AG04450 (cell line): ENCODE results near the gene RETSAT. TPM values are rescaled to one million over a fixed set of nuclear protein-coding genes. Genes with fewer than 3 reads are reported as not detected.

Source experiments
- CTCF ChIA-PET: fragments of 300-600, 350-600 bp; formaldehyde crosslinking; extraction: SDS; loops from one replicate; lab custom pipeline; 2022; ENCODE audit warnings: antibody characterized with exemption, inconsistent platforms; lab: Charles Lee
- POLR2A ChIA-PET: fragments of 350-600 bp; formaldehyde crosslinking; extraction: SDS; loops from one replicate; lab custom pipeline; 2021; ENCODE audit warnings: antibody characterized with exemption, inconsistent platforms; lab: Yijun Ruan, JAX
- DNase-seq: peaks from one replicate; pipeline ENCODE4 v3.0.0-alpha.2; 2011; ENCODE audit warnings: low read depth, low spot score
- H3K27ac ChIP-seq: one replicate; pipeline ENCODE4 v1.5.1; 2012; ENCODE audit warnings: low read depth, low read length, control low read depth
- H3K27me3 ChIP-seq: one replicate; pipeline ENCODE4 v1.6.0; 2012; ENCODE audit warnings: low read length; ENCODE audit not compliant: control insufficient read depth, insufficient read depth
- H3K4me3 ChIP-seq: 2 replicates; pipeline ENCODE4 v1.5.1; 2011; ENCODE audit warnings: mild to moderate bottlenecking, low read depth, low read length, control low read depth
- H3K9me3 ChIP-seq: 2 replicates; pipeline ENCODE4 v1.5.1; 2012; ENCODE audit warnings: low read length; ENCODE audit not compliant: control insufficient read depth, insufficient read depth
- polyA minus RNA-seq: library from RNA; depleted of rRNA, polyadenylated mRNA; stranded (reverse); fragments of >200 nt; gene quantifications from 2 replicates; pipeline ENCODE4 v1.2.3, GENCODE V29; 2011; rRNA and poly(A)+ RNA removed
- polyA plus RNA-seq: library from polyadenylated mRNA; depleted of rRNA; stranded (reverse); fragments of >200 nt; gene quantifications from 2 replicates; pipeline ENCODE4 v1.2.3, GENCODE V29; 2011; rRNA removed
- TF ChIP-seq, protein P1 (sequence below): IDR thresholded peaks from 2 replicates; pipeline ENCODE4 v1.5.1; 2011; ENCODE audit warnings: low read depth, low read length, control low read depth, inconsistent platforms

Gene RETSAT
- polyA plus RNA-seq (35.5 and 38.0 TPM in 2 replicates), polyA minus RNA-seq (42.1 and 47.4 TPM in 2 replicates)

DNA sequence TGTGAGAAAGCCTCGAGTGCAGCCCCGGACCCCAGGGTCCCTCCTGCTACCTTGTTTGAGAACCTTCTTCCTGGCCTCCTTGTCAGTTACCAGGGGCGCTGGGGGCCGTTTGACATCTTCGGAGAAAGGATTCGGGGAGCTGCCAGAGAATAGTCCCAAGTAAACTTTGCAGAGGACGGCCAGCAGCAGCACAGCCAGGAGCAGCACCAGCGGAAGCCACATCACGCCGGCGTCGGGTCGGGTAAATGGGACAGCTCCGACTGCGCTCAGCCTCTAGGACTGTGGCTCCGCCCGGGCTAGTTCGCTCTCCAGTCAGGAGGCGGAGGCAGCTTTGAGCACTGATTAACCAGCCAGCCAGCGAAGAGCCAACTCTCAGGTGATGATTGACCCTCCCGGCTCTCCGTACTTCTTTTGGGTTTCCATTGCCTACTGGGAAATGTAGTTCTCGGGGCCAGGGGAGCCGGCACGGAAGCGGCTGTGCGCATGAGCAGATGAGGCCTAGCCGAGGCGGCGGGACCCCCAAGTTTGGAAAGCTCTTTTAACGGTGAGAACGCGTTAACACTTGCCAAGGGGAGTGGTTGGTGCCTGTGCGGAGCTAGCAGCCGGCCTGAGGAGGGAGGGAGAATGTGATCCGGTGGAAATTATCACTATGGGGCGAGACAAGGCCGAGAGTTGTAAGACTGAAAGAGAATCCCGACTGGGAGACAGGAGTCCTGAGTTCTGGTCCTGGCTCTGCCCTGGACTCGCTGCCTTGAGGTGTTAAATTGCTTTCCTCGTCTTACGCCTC, at the start of gene RETSAT, which contains the start of gene ELMOD3:
TSS of gene RETSAT (minus strand) at position 243 of the 787 bp plus-strand sequence. CDS start at position 222, 21 bp downstream.
TSS of gene ELMOD3 (plus strand) at position 484 of the 787 bp plus-strand sequence. CDS start 2,430 bp downstream, outside the sequence.
- Histone ChIP-seq H3K4me3 (peak within 1 kb of the TSS; percentile 65), H3K27ac (peak within 1 kb of the TSS; percentile 47), H3K27me3 (no peaks in the 10 kb centered on the region), H3K9me3 (no peaks in the 10 kb centered on the region)
- POLR2A ChIA-PET = interaction anchor here (0.6 to 2.7 kb wide), 25 partner anchors 9 to 285 kb away, joined by 3 to 23 read pairs (median 3); partner anchors contain the start of genes C2orf68, MAT2A, RNF181 and SH2D6
- CTCF ChIA-PET = interaction anchor here (1.0 to 1.6 kb wide), 3 partner anchors 196 to 203 kb away, joined by 3 to 8 read pairs (median 4); no protein-coding TSS in a partner anchor
- TF ChIP-seq, protein P1, sequence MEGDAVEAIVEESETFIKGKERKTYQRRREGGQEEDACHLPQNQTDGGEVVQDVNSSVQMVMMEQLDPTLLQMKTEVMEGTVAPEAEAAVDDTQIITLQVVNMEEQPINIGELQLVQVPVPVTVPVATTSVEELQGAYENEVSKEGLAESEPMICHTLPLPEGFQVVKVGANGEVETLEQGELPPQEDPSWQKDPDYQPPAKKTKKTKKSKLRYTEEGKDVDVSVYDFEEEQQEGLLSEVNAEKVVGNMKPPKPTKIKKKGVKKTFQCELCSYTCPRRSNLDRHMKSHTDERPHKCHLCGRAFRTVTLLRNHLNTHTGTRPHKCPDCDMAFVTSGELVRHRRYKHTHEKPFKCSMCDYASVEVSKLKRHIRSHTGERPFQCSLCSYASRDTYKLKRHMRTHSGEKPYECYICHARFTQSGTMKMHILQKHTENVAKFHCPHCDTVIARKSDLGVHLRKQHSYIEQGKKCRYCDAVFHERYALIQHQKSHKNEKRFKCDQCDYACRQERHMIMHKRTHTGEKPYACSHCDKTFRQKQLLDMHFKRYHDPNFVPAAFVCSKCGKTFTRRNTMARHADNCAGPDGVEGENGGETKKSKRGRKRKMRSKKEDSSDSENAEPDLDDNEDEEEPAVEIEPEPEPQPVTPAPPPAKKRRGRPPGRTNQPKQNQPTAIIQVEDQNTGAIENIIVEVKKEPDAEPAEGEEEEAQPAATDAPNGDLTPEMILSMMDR = no peak
- peak; percentile 98 for DNase-seq

DNA sequence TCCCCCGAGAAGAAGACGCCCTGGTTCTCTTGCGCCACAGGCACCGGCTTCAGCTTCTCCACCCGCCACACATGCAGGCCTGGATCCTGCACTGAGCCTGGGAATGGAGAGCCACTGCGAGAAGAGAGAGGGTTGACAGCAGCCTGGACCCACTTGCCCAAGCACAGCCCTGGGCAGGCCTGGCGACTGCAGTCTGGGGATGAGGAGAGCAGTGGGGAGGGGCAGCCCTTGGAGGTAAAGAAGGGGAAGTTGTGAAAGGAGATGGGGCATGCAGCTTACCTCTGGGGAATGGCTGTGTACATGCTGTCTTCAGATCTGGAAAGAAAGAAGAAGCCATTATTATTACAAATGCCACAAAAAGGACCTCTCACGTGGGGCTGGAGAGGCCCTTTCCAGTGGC, 47.5 kb upstream of the RETSAT start:
- TF ChIP-seq, protein P1 = no peak
- ChIA-PET POLR2A (no interaction called here), CTCF (interaction anchor here (0.6 kb wide), 1 partner anchor 281 kb away, joined by 5 read pairs; no protein-coding TSS in a partner anchor)
- Histone ChIP-seq H3K9me3 (no peaks in the 10 kb centered on the region; the same call in 1 of the 2 replicates), H3K27me3 (no peaks in the 10 kb centered on the region), H3K27ac (no peak overlapping the region), H3K4me3 (no peak overlapping the region)
- DNase-seq = no peak

DNA sequence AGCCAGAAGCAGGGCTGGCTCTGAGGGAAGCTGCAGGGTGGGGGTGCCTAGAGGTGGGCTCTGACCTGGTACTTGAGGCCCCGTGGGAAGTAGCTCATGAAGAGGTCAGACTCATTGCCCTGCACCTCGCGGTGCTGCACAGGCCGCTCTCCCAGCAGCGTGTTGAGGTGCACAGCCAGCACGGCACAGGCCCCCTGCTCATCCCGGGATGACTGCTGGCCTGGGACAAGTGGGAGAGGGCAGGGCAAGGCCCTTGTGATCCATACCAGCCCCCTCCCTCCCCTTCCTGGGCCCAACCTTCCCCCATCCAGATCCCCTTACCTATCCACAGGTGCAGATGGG, 47.1 kb upstream of the RETSAT start:
- ChIA-PET CTCF (interaction anchor here (0.6 to 1.9 kb wide), 2 partner anchors 150 to 280 kb away, joined by 5 read pairs; no protein-coding TSS in a partner anchor), POLR2A (no interaction called here)
- Histone ChIP-seq H3K9me3 (no peaks in the 10 kb centered on the region; the same call in 1 of the 2 replicates), H3K27me3 (no peaks in the 10 kb centered on the region), H3K27ac (no peak overlapping the region), H3K4me3 (no peak overlapping the region)
- TF ChIP-seq, protein P1 = no peak
- no peak for DNase-seq

DNA sequence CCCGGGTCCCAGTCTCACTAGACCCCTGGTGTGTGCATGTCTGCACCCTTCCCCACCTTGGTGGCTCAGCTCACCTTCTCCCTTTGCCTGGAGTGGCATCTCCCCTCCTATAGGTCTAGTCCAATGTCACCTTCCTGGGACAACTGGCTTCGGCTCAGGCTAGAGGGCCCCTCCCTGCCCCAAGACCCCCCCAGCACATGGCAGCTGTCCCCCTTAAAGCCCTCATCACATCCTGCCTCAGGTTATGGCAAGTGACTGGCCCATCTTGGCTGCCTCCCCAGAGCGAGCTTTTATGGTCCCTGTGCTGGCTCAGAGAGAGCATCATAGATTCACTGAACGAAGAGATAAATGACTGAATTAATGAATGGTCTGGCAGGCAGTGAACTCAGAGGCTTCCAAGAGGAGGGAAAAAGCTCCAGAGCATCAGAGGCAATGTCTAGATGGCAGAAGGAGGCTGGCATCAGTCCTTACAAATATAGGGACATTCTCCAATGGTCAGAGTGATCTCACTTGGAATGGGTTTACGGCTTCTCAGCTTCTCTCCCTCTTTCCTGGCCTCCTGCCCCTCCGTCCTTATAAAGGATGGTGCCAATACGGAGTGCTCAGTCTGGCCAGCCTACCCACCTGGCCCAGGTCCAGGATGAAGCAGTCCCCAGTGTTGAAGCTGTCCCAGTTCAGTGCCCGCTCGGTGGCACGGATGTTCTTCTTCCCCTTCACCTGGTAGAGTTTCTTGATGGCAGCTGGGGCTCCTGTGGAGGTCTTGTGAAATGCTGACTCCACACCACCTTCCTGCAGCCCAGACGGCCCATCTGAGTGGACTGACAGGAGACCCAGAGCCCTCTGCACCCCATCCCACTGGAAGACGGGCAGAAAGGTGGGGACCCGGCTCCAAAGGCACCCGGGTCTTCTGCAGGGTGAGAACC, 46.5 kb upstream of the RETSAT start:
- H3K27ac ChIP-seq = no peak overlapping the region
- POLR2A ChIA-PET = no interaction called here
- H3K9me3 ChIP-seq = no peaks in the 10 kb centered on the region; the same call in 1 of the 2 replicates
- no peak overlapping the region for H3K4me3 ChIP-seq
- no peaks in the 10 kb centered on the region for H3K27me3 ChIP-seq
- TF ChIP-seq, protein P1 = no peak
- CTCF ChIA-PET = interaction anchor here (1.9 kb wide), 1 partner anchor 151 kb away, joined by 5 read pairs; no protein-coding TSS in a partner anchor
- DNase-seq = no peak
